NB4 (cell line): Measurements from ENCODE around the gene OR5D16.

Experiments used
- POLR2A ChIP-seq: IDR thresholded peaks from 2 replicates; pipeline ENCODE4 v1.6.1; 2011; ENCODE audit warnings: mild to moderate bottlenecking; ENCODE audit not compliant: insufficient read length; ENCODE audit errors: extremely low read depth
- TF ChIP-seq, protein P1 (sequence below): IDR thresholded peaks from one replicate; pipeline ENCODE4 v1.5.1; 2012; ENCODE audit warnings: low read depth, low read length

DNA sequence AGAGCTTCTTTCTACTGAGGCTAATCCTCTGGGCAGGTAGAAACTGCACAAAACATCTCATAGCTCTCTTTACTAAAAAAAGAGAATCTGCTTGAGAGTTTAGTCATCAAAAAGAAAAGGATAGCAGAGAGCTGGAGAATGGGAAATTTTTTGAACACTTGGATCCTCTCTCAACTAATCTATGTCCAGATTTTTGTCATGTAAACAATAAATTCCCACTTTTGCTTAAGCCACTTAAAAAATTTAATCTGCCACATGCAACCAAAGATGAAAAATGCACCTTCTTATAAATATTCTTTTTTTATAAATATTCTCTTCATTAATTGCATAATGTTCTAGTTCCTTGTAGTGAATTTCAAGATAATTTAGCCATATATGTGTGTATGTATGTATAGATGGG lies 10.5 kb downstream of the OR5D16 start:
- TF ChIP-seq, protein P1, sequence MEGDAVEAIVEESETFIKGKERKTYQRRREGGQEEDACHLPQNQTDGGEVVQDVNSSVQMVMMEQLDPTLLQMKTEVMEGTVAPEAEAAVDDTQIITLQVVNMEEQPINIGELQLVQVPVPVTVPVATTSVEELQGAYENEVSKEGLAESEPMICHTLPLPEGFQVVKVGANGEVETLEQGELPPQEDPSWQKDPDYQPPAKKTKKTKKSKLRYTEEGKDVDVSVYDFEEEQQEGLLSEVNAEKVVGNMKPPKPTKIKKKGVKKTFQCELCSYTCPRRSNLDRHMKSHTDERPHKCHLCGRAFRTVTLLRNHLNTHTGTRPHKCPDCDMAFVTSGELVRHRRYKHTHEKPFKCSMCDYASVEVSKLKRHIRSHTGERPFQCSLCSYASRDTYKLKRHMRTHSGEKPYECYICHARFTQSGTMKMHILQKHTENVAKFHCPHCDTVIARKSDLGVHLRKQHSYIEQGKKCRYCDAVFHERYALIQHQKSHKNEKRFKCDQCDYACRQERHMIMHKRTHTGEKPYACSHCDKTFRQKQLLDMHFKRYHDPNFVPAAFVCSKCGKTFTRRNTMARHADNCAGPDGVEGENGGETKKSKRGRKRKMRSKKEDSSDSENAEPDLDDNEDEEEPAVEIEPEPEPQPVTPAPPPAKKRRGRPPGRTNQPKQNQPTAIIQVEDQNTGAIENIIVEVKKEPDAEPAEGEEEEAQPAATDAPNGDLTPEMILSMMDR = no peak
- no peak for TF ChIP-seq POLR2A
